ENCODE results near the gene CCDC170.

Gene CCDC170

DNA sequence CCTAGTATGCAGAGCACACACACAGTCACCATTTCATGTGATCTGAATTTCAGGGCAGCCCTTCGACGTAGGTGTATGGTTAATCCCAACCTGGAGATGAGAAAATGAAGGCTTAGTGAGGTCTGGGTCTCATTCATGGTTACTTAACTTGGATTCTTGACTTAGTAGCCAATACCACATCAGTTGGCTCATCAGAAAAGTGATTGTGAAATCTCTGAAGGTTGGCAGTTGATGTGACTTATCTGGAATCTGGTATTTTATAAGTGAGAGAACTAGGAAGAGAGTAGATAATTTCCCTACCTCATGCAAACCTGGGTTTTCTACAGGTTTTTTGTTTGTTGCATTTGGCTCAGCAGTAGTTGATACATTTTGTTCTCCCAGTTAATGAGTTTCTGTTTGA, 123.7 kb downstream of the CCDC170 start:
- Histone ChIP-seq H3K27ac (no peak overlapping the region), H3K9me3 (ENCODE audit: low read depth, low read length) (no peaks in the 10 kb centered on the region), H3K4me3 (no peak overlapping the region), H3K9ac (ENCODE audit: insufficient read length) (no peak overlapping the region), H3K36me3 (ENCODE audit: insufficient read depth, low read length) (no peaks in the 10 kb centered on the region)
- TF ChIP-seq FOXP2 (optimal IDR thresholded peaks at IDR 0.05; ENCODE audit: control extremely low read depth, extremely low read length, insufficient read depth) = no peak
- TF ChIP-seq EZH2 (IDR thresholded peaks at IDR 0.05) = no peak
- no peak for TF ChIP-seq POLR2AphosphoS5 (IDR thresholded peaks at IDR 0.05; ENCODE audit: borderline replicate concordance, low read depth, low read length)
- no peak for DNase-seq (ENCODE audit: low read depth, low spot score)

GRCh38 chr6:151618717-151619116, 124.9 kb downstream of the CCDC170 start:
- Histone ChIP-seq H3K4me3 (no peak overlapping the region), H3K9ac (ENCODE audit: insufficient read length) (no peak overlapping the region), H3K9me3 (ENCODE audit: low read depth, low read length) (no peaks in the 10 kb centered on the region), H3K27ac (no peak overlapping the region), H3K36me3 (ENCODE audit: insufficient read depth, low read length) (no peaks in the 10 kb centered on the region)
- no peak for DNase-seq (ENCODE audit: low read depth, low spot score)
- TF ChIP-seq FOXP2 (optimal IDR thresholded peaks at IDR 0.05; ENCODE audit: control extremely low read depth, extremely low read length, insufficient read depth) = no peak
- no peak for TF ChIP-seq POLR2AphosphoS5 (IDR thresholded peaks at IDR 0.05; ENCODE audit: borderline replicate concordance, low read depth, low read length)
- no peak for TF ChIP-seq EZH2 (IDR thresholded peaks at IDR 0.05)

DNA sequence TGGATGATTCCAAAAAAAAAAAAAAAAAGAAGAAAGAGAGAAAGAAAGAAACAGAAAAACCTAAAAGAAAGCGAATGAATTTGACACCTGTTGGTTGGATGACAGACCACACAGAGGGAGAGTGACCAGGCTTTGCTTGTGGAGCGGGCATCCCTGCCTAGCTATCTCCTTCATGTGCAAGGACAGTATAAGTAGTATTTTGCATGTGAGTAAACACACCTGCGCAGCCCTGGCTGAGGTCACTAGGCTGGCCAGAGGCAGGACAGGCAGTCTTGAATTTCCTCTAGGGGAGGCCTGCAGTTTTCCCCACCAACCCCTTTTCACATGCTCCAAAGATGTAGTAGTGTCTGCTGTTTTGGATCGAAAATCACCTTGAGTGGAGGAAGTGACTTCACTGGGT, 126.4 kb downstream of the CCDC170 start:
- no peak overlapping the region for H3K27ac ChIP-seq
- TF ChIP-seq FOXP2 (optimal IDR thresholded peaks at IDR 0.05; ENCODE audit: control extremely low read depth, extremely low read length, insufficient read depth) = no peak
- TF ChIP-seq EZH2 (IDR thresholded peaks at IDR 0.05) = no peak
- no peak for TF ChIP-seq POLR2AphosphoS5 (IDR thresholded peaks at IDR 0.05; ENCODE audit: borderline replicate concordance, low read depth, low read length)
- no peak overlapping the region for H3K4me3 ChIP-seq
- DNase-seq (ENCODE audit: low read depth, low spot score) = no peak
- H3K9me3 ChIP-seq (ENCODE audit: low read depth, low read length) = no peaks in the 10 kb centered on the region
- no peak overlapping the region for H3K9ac ChIP-seq (ENCODE audit: insufficient read length)
- no peaks in the 10 kb centered on the region for H3K36me3 ChIP-seq (ENCODE audit: insufficient read depth, low read length)

DNA sequence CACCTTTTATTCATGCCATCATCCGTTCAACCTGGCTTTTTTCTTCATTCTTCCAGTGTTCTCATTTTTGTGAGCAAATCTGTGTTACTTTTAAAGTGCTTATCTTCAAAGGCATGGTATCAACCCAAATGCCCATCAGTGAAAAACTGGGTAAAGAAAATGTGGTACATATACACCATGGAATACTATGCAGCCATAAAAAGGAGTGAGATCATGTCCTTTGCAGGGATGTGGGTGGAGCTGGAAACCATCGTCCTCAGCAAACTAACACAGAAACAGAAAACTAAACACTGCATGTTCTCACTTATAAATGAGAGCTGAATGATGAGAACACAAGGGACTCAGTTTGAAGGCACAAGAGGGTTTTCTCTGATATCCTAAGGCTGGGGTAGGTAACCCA, 130.3 kb downstream of the CCDC170 start:
- no peaks in the 10 kb centered on the region for H3K36me3 ChIP-seq (ENCODE audit: insufficient read depth, low read length)
- no peak overlapping the region for H3K9ac ChIP-seq (ENCODE audit: insufficient read length)
- TF ChIP-seq POLR2AphosphoS5 (IDR thresholded peaks at IDR 0.05; ENCODE audit: borderline replicate concordance, low read depth, low read length) (no peak), EZH2 (IDR thresholded peaks at IDR 0.05) (no peak), FOXP2 (optimal IDR thresholded peaks at IDR 0.05; ENCODE audit: control extremely low read depth, extremely low read length, insufficient read depth) (no peak)
- no peak overlapping the region for H3K4me3 ChIP-seq
- H3K9me3 ChIP-seq (ENCODE audit: low read depth, low read length) = no peaks in the 10 kb centered on the region
- no peak for DNase-seq (ENCODE audit: low read depth, low spot score)
- no peak overlapping the region for H3K27ac ChIP-seq

- H3K27ac ChIP-seq = no peak overlapping the region
- DNase-seq (ENCODE audit: low read depth, low spot score) = no peak
- no peaks in the 10 kb centered on the region for H3K36me3 ChIP-seq (ENCODE audit: insufficient read depth, low read length)
- H3K4me3 ChIP-seq = no peak overlapping the region
- no peak overlapping the region for H3K9ac ChIP-seq (ENCODE audit: insufficient read length)
- H3K9me3 ChIP-seq (ENCODE audit: low read depth, low read length) = no peaks in the 10 kb centered on the region
- TF ChIP-seq FOXP2 (optimal IDR thresholded peaks at IDR 0.05; ENCODE audit: control extremely low read depth, extremely low read length, insufficient read depth) = no peak
- no peak for TF ChIP-seq POLR2AphosphoS5 (IDR thresholded peaks at IDR 0.05; ENCODE audit: borderline replicate concordance, low read depth, low read length)
- no peak for TF ChIP-seq EZH2 (IDR thresholded peaks at IDR 0.05)
Observed at GRCh38 chr6:151624481-151624880, 130.7 kb downstream of the CCDC170 start.

- Histone ChIP-seq H3K4me3 (no peak overlapping the region), H3K9ac (ENCODE audit: insufficient read length) (no peak overlapping the region), H3K27ac (no peak overlapping the region), H3K36me3 (ENCODE audit: insufficient read depth, low read length) (no peaks in the 10 kb centered on the region), H3K9me3 (ENCODE audit: low read depth, low read length) (no peaks in the 10 kb centered on the region)
- TF ChIP-seq FOXP2 (optimal IDR thresholded peaks at IDR 0.05; ENCODE audit: control extremely low read depth, extremely low read length, insufficient read depth) (no peak), POLR2AphosphoS5 (IDR thresholded peaks at IDR 0.05; ENCODE audit: borderline replicate concordance, low read depth, low read length) (no peak), EZH2 (IDR thresholded peaks at IDR 0.05) (no peak)
- DNase-seq (ENCODE audit: low read depth, low spot score) = no peak
Observed at GRCh38 chr6:151624900-151625536, 131.2 kb downstream of the CCDC170 start.

GRCh38 chr6:151627689-151628444, 134.1 kb downstream of the CCDC170 start:
- Histone ChIP-seq H3K9ac (ENCODE audit: insufficient read length) (no peak overlapping the region), H3K9me3 (ENCODE audit: low read depth, low read length) (no peaks in the 10 kb centered on the region)
- DNase-seq (ENCODE audit: low read depth, low spot score) = no peak

GRCh38 chr6:151629791-151630190, 136.0 kb downstream of the CCDC170 start:
- Histone ChIP-seq H3K9me3 (ENCODE audit: low read depth, low read length) (no peaks in the 10 kb centered on the region), H3K9ac (ENCODE audit: insufficient read length) (no peak overlapping the region), H3K36me3 (ENCODE audit: insufficient read depth, low read length) (no peaks in the 10 kb centered on the region), H3K27ac (no peak overlapping the region), H3K4me3 (no peak overlapping the region)
- TF ChIP-seq POLR2AphosphoS5 (IDR thresholded peaks at IDR 0.05; ENCODE audit: borderline replicate concordance, low read depth, low read length) (no peak), FOXP2 (optimal IDR thresholded peaks at IDR 0.05; ENCODE audit: control extremely low read depth, extremely low read length, insufficient read depth) (no peak), EZH2 (IDR thresholded peaks at IDR 0.05) (no peak)
- no peak for DNase-seq (ENCODE audit: low read depth, low spot score)

More at GRCh38 chr6:151627689-151628444, 134.1 kb downstream of the CCDC170 start:
- Histone ChIP-seq H3K36me3 (ENCODE audit: insufficient read depth, low read length) (no peaks in the 10 kb centered on the region), H3K4me3 (no peak overlapping the region), H3K27ac (no peak overlapping the region)
- no peak for TF ChIP-seq EZH2 (IDR thresholded peaks at IDR 0.05)
- no peak for TF ChIP-seq POLR2AphosphoS5 (IDR thresholded peaks at IDR 0.05; ENCODE audit: borderline replicate concordance, low read depth, low read length)
- no peak for TF ChIP-seq FOXP2 (optimal IDR thresholded peaks at IDR 0.05; ENCODE audit: control extremely low read depth, extremely low read length, insufficient read depth)
